Fibroblast of skin of right biceps (primary cell): ENCODE results near the gene RPRD2.
A peak's percentile ranks its signal among the peaks of the same experiment; 100 is the strongest.
"Not testable (repeated sequence)": the region's sequence is repeated elsewhere in the genome, so short reads cannot be mapped to it uniquely, and the experiment has no call there.

Source experiments
- DNase-seq: peaks from one replicate; pipeline ENCODE4 v3.0.0-alpha.2; 2013

The RPRD2 gene

GRCh38 chr1:150392627-150393026 lies 28.7 kb downstream of the RPRD2 start:
- no peak for DNase-seq

DNA sequence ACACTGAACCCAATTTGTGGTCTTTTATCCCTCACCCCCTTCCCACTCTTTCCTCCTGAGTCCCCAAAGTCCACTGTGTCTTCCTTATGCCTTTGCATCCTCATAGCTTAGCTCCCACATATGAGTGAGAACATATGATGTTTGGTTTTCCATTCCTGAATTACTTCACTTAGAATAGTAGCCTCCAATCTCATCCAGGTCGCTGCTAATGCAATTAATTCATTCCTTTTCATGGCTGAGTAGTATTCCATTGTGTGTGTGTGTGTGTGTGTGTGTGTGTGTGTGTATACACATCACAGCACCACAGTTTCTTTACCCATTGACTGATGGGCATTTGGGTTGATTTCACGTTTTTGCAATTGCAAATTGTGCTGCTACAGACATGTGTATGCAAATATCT lies 31.2 kb downstream of the RPRD2 start:
- not testable (repeated sequence) for DNase-seq

DNA sequence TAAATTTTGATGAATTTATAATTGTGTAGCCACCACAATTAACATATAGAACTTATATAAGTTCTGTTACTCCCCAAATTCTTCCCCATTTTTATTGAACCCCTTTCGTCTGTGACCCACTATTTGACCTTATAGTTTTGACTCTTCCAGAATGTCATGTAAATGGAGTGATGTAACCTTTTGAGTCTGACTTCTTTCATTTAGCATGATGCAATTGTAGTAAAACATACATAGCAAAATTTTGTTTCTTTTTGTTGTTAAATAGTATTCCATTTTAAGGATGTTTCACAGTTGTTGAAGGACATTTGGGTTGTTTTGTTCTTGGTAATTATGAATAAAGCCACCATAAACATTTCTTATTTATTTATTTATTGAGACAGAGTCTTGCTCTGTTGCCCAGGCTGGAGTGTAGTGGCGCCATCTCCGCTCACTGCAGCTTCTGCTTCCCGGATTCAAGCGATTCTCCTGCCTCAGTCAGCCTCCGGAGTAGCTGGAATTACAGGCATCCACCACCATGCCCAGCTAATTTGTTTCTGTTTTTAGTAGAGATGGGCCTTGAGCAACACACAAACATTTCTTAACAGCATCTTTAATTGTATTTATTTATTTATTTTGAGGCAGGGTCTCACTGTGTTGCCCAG lies 33.6 kb downstream of the RPRD2 start:
- DNase-seq: no peak

GRCh38 chr1:150404465-150404864 lies 40.5 kb downstream of the RPRD2 start:
- DNase-seq: no peak

GRCh38 chr1:150405660-150406059 lies 41.7 kb downstream of the RPRD2 start:
- DNase-seq: no peak

DNA sequence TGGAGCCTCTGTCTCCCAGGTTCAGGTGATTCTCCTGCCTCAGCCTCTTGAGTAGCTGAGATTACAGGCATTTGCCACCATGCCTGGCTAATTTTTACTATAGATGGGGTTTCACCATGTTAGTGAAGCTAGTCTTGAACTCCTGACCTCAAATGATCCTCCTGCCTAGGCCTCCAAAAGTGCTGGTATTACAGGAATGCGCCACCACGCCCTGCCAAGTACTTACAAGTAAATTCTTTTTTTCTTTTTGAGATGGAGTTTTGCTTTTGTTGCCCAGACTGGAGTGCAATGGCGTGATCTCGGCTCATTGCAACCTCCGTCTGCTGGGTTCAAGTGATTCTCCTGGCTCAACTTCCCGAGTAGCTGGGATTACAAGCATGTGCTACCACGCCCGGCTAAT lies 42.5 kb downstream of the RPRD2 start:
- DNase-seq: peak; percentile 30

GRCh38 chr1:150407330-150407729 lies 43.4 kb downstream of the RPRD2 start:
- no peak for DNase-seq

- DNase-seq: no peak
Observed at GRCh38 chr1:150408800-150409199, 44.9 kb downstream of the RPRD2 start.

DNA sequence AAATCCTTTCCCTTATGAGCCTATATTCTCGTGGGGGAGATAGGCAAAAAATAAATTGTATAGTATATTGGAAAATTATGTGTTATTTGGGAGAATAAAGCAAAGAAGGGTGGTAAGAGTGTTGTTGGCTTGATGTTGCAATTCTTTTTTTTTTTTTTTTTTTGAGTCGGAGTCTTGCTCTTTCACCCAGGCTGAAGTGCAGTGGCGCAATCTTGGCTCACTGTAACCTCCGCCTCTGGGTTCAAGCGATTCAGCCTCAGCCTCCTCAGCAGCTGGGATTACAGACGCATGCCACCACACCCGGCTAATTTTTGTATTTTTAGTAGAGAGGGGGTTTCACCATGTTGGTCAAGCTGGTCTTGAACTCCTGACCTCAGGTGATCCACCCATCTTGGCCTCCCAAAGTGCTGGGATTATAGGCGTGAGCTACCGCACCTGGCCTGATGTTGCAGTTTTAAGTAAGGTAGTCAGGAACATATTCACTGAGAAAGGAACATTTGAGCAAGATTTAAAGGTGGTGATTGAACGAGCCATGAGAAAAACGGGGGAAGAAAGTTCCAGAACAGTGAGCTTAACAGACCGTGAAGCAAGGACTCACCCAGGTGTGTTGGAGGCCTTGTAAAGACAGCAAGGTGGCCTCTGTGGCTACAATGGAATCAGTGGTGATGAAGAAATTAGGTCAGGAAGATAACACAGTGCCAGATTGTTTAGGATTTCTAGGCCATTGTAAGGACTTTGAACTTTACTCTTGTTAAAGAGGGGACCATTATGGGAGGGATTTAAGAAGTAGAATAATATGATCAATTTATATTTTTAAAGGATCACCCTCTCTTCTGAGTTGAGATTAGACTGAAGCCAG lies 45.8 kb downstream of the RPRD2 start:
- no peak for DNase-seq

DNA sequence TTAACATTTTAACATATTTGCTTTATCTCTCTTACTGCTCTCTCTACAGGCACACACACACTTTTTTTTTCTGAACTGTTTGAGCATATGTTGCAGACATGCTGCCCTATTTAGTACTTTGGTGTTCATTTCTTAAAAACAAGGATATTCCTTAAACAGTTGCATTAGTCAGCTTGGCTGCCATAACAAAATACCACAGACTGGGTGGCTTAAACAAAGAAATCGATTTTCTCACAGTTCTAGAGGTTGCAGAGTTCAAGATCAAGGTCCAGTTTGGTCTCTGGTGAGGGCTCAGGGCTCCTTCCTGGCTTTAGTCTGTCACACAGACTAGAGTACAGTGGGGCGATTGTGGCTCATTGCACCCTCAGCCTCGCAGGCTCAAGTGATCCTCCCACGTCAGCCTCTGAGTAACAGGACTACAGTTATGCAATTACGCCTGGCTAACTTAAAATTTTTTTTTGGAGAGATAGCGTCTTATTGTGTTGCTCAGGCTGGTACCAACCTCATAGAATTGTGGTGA lies 46.7 kb downstream of the RPRD2 start:
- DNase-seq: no peak

GRCh38 chr1:150414592-150414991 lies 50.6 kb downstream of the RPRD2 start:
- no peak for DNase-seq

DNA sequence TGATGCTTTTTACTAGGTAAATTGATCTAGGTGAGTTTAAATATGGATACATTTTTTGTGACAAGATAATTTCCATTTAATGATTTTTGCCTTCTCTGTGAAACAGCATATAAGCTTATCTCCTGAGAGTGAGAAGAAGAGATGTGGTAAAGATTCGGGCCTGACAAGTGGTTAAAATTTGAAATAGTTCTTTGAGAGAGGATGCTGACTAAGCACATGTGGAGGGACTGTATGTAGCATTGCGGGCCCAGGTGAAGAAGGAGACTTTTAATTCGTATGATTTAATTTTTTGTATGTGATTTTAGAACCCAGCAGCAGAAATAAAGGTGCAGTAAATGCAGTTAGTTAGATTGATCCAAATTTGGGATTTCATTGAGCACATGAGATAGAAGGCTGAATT lies 51.9 kb downstream of the RPRD2 start:
- no peak for DNase-seq

GRCh38 chr1:150420560-150421265 lies 56.8 kb downstream of the RPRD2 start:
- peak; percentile 5 for DNase-seq

DNA sequence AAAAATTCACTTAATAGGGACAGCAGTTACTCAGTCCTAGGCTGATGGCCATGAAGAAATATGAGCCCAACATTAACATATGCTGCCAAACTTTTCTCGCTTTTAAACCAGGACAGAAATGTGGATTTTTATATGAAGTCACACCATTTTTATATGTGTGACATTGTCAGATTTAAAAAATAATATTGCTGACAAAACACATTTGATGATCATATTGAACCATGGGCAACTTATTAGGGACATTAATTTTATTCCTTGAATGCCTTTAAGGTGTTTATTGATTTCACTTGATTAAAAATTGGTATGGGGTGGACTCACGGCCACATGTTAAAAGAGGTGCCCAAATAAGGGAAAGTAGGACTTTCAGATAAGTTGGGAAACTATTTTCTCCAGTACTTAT lies 58.6 kb downstream of the RPRD2 start:
- DNase-seq: no peak

- peak; percentile 16 for DNase-seq
Observed at GRCh38 chr1:150429805-150430204, 65.9 kb downstream of the RPRD2 start.

DNA sequence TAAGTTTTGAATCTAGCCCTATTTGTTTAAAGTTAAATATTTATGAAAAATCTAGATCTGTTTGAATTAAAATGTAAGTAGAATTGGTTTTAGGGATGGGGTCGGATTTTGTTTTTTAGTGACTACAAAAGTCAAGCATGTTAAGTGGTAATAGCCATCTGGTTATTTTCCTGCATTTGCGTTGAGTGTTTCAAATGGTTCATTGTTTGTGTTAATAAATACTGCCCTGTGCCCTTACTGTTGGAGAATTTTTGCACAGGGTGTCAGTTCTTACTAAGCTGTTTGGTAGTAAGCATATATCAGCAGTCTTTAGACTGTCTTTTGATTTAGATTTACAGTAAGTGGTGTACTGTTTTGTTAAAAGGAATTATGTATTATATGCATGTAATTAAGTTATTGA lies 77.2 kb downstream of the RPRD2 start:
- DNase-seq: no peak

- DNase-seq: no peak
Observed at GRCh38 chr1:150444232-150444631, 80.3 kb downstream of the RPRD2 start.

GRCh38 chr1:150456146-150456647 lies 92.2 kb downstream of the RPRD2 start:
- no peak for DNase-seq

DNA sequence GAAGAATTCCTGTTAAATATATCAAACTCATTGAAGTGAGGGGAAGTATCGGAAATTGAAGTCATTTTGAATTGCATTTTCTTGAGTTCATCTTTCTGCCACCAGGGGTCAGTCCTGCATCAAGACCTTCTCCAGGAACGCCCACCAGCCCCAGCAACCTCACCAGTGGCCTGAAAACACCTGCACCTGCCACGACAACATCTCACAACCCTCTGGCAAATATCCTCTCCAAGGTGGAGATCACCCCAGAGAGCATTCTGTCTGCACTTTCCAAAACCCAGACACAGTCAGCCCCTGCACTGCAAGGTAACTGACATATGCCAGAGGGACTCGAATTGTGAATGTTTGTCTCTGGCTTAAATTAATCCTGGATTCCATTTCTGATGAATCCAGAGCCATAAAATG lies 100.5 kb downstream of the RPRD2 start:
- DNase-seq: peak; percentile 46

- DNase-seq: no peak
Observed at GRCh38 chr1:150466964-150467363, 103.0 kb downstream of the RPRD2 start.

DNA sequence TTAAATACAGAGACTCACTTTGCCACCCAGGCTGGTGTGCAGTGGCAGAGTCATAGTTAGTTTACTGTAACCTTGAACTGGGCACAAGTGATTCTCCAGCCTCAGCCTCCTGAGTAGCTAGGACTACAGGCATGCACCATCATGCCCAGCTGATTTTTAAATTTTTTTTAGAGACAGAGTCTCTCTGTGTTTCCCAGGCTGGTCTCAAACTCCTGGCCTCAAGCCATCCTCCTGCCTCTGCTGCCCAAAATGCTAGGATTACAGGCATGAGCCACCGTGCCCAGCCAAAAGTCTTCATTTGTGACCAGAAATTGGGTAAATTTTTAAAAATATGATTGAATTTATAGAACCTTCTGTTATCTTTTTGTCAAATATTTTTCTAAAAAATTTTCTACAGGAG lies 105.3 kb downstream of the RPRD2 start:
- no peak for DNase-seq

- no peak for DNase-seq
Observed at GRCh38 chr1:150472601-150473200, 108.8 kb downstream of the RPRD2 start.

DNA sequence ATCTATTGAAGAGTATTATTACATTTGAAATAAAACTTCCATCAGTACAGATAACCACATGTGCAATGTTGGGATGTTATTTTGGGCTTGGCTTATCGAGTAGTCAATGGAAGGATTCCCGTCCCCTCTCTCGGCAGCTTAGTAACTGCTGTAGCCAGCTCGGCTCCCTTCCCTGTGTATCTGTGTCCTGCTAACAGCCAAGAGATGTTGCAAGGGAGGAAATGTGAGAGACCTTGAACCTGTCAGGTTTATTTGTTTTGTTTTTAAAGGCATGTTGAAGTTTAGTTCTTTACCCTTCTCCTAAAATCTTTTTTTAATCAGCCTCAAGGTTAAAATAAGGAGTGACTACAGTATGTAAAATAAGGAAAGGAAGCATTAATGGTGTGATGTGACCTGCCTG lies 109.7 kb downstream of the RPRD2 start:
- DNase-seq: no peak
